Transverse colon (tissue), 4 donors: ENCODE data around the gene TLCD3B. TPM values are rescaled to one million over a fixed set of nuclear protein-coding genes. Genes with fewer than 3 reads are reported as not detected.

Experiments
- DNase-seq: peaks from one replicate; pipeline ENCODE4 v3.0.0-alpha.2; 2019
- H3K27ac ChIP-seq, 4 donors: fragments of 200-600 bp; sonication (generic); 2 replicates each; pipeline ENCODE4 v1.5.1; 2016 to 2018; ENCODE audit warnings: inconsistent platforms in 4 of 4
- H3K27me3 ChIP-seq: fragments of 200-600 bp; sonication (generic); 2 replicates; pipeline ENCODE4 v1.5.1; 2017; ENCODE audit warnings: inconsistent platforms
- H3K36me3 ChIP-seq, 4 donors: fragments of 200-600 bp; sonication (generic); 2 replicates each; pipeline ENCODE4 v1.5.1; 2017 to 2019; ENCODE audit warnings: inconsistent platforms in 4 of 4
- H3K4me1 ChIP-seq, 4 donors: fragments of 200-600 bp; sonication (generic); 2 replicates each; pipeline ENCODE4 v1.5.1; 2017 to 2020; ENCODE audit warnings: inconsistent platforms in 4 of 4
- H3K4me3 ChIP-seq, 4 donors: fragments of 200-600 bp; sonication (generic); 1 replicate in 1 of 4; 2 replicates in 3 of 4; pipeline versions ENCODE4 v1.5.1 to v1.6.1; 2017 to 2019; ENCODE audit warnings: inconsistent platforms in 4 of 4
- H3K9me3 ChIP-seq, 2 donors: fragments of 200-600 bp; sonication (generic); 2 replicates each; pipeline ENCODE4 v1.5.1; 2017 to 2019; ENCODE audit warnings: inconsistent platforms in 2 of 2
- CTCF ChIP-seq, 5 experiments: fragments of 200-600 bp in 3 of 5; fragments of 450-650 bp in 2 of 5; sonication (generic) in 3 of 5; IDR thresholded peaks; 1 replicate in 2 of 5; 2 replicates in 3 of 5; pipeline ENCODE4 v1.5.1; 2016 to 2017; ENCODE audit warnings: antibody characterized with exemption in 5 of 5, inconsistent platforms in 3 of 5, mild to moderate bottlenecking in 2 of 5, moderate library complexity in 1 of 5
- EP300 ChIP-seq: sonication (generic); formaldehyde crosslinking; IDR thresholded peaks from one replicate; pipeline ENCODE4 v1.6.1; 2017; ENCODE audit warnings: antibody characterized with exemption, low read depth
- POLR2A ChIP-seq: fragments of 450-650 bp; IDR thresholded peaks from one replicate; pipeline ENCODE4 v1.6.1; 2016; ENCODE audit warnings: antibody characterized with exemption, mild to moderate bottlenecking, moderate library complexity
- POLR2AphosphoS5 ChIP-seq, 3 donors: sonication (generic); formaldehyde crosslinking; IDR thresholded peaks; one replicate each; pipeline ENCODE4 v1.6.1; 2016; ENCODE audit warnings: antibody characterized with exemption in 3 of 3
- WGBS, 2 donors: methylation state at CpG; one replicate each; pipeline ENCODE4 v1.1.5; 2018; ENCODE audit warnings: low coverage in 1 of 2; 5-methylcytosine and 5-hydroxymethylcytosine counted together
- in situ Hi-C, 4 donors: fragments of 200-750 bp; cut with MboI; loops; one replicate each; pipeline versions ENCODE4 v1.15.0 to v1.15.1; 2017; ENCODE audit warnings: low sequenced_read_pairs in 3 of 4, low pct_ligation_motif_present in 1 of 4, low pct_unique_long_range_greater_than_20kb in 1 of 4
- intact Hi-C: fragments of 100-400 bp; cut with DNase I; formaldehyde crosslinking; loops from one replicate; pipeline ENCODE4 v1.15.1; 2023; ENCODE audit warnings: low total_unique reads
- total RNA-seq, 4 donors: library from RNA; depleted of rRNA; stranded (reverse); fragments of >200 nt; gene quantifications; one replicate each; pipeline ENCODE4 v1.1.0, GENCODE V29; 2016

TLCD3B gene
- total RNA-seq, 4 donors from 2014 or later, result not detected

GRCh38 chr16:30002614-30003346, 28.3 kb downstream of the TLCD3B start:
- H3K36me3 ChIP-seq, result no peaks in the 10 kb centered on the region
- intact Hi-C loops, result no loop called here
- no peaks in the 10 kb centered on the region for H3K27me3 ChIP-seq
- H3K4me3 ChIP-seq, result no peak overlapping the region
- no peaks in the 10 kb centered on the region for H3K9me3 ChIP-seq
- peaks cover 0 to 8% (median 7%) of the 10 kb centered on the region in 4 donors for H3K4me1 ChIP-seq
- H3K27ac ChIP-seq, result no peak overlapping the region
- no peak for DNase-seq
- in situ Hi-C loops, result loop anchor here in 2 of 4 donors (25.0 kb wide), 2 partner anchors 140 to 315 kb away; partner anchors contain the start of genes CDIPT (in 2 of the 2) and QPRT (in 1 of the 2)
- TF ChIP-seq EP300 (no peak), POLR2A (no peak)
- 17 to 82% methylated on average over 1 to 19 of the region's 19 CpGs for WGBS, 2 donors

- no peaks in the 10 kb centered on the region for H3K36me3 ChIP-seq
- no peak overlapping the region for H3K4me3 ChIP-seq
- 80 to 97% methylated on average over 16 to 33 of the region's 33 CpGs for WGBS, 2 donors
- TF ChIP-seq POLR2A, result no peak
- TF ChIP-seq EP300, result no peak
- no peak for TF ChIP-seq CTCF (IDR thresholded peaks at IDR 0.05)
- no peak for TF ChIP-seq POLR2AphosphoS5 (IDR thresholded peaks at IDR 0.05)
- no peak overlapping the region for H3K27ac ChIP-seq
- intact Hi-C loops, result no loop called here
- in situ Hi-C loops, result loop anchor here in 2 of 4 donors (25.0 kb wide), 2 partner anchors 139 to 314 kb away; partner anchors contain the start of genes CDIPT (in 2 of the 2) and QPRT (in 1 of the 2)
- no peak for DNase-seq
- no peaks in the 10 kb centered on the region for H3K9me3 ChIP-seq
- peaks cover 4 to 18% (median 15%) of the 10 kb centered on the region in 4 donors for H3K4me1 ChIP-seq
- H3K27me3 ChIP-seq, result no peaks in the 10 kb centered on the region
Observed at GRCh38 chr16:30000735-30001631, 30.1 kb downstream of the TLCD3B start.

- Histone ChIP-seq H3K27me3 (no peaks in the 10 kb centered on the region), H3K4me3 (no peak overlapping the region), H3K27ac (no peak overlapping the region), H3K4me1 (peaks cover 8 to 16% (median 14%) of the 10 kb centered on the region in 4 donors), H3K9me3 (no peaks in the 10 kb centered on the region), H3K36me3 (no peaks in the 10 kb centered on the region)
- intact Hi-C loops (no loop called here), in situ Hi-C loops (loop anchor here in 2 of 4 donors (25.0 kb wide), 2 partner anchors 137 to 312 kb away; partner anchors contain the start of genes CDIPT (in 2 of the 2) and QPRT (in 1 of the 2))
- no peak for DNase-seq
- WGBS, 2 donors, result 83 to 90% methylated on average over 6 of the region's 6 CpGs
- TF ChIP-seq CTCF (IDR thresholded peaks at IDR 0.05) (no peak), POLR2AphosphoS5 (IDR thresholded peaks at IDR 0.05) (no peak), EP300 (no peak), POLR2A (no peak)
Observed at GRCh38 chr16:29999605-30000004, 31.5 kb downstream of the TLCD3B start.

- no peaks in the 10 kb centered on the region for H3K27me3 ChIP-seq
- DNase-seq, result no peak
- H3K4me3 ChIP-seq, result peak overlapping the region; percentile 41 to 68 (median 60)
- no peak for TF ChIP-seq POLR2A
- no peak for TF ChIP-seq CTCF (IDR thresholded peaks at IDR 0.05)
- TF ChIP-seq EP300, result no peak
- no peak for TF ChIP-seq POLR2AphosphoS5 (IDR thresholded peaks at IDR 0.05)
- in situ Hi-C loops (no loop called here), intact Hi-C loops (no loop called here)
- no peaks in the 10 kb centered on the region for H3K36me3 ChIP-seq
- 17 to 56% methylated on average over 2 to 9 of the region's 9 CpGs for WGBS, 2 donors
- no peaks in the 10 kb centered on the region for H3K9me3 ChIP-seq
- peaks cover 11 to 25% (median 21%) of the 10 kb centered on the region in 4 donors for H3K4me1 ChIP-seq
- peak overlapping the region; percentile 93 to 99 (median 96) for H3K27ac ChIP-seq
Observed at GRCh38 chr16:29996766-29997250, 34.3 kb downstream of the TLCD3B start.
